ENCODE results near the gene TMEM151B.

TMEM151B gene

GRCh38 chr6:44232676-44233566 is 37.3 kb upstream of the TMEM151B start:
- DNase-seq (ENCODE audit: low spot score): no peak

GRCh38 chr6:44233567-44234100 is 36.6 kb upstream of the TMEM151B start:
- DNase-seq (ENCODE audit: low spot score): no peak

- DNase-seq (ENCODE audit: low spot score): no peak
Observed at GRCh38 chr6:44234101-44235025, 35.9 kb upstream of the TMEM151B start.

- no peak for DNase-seq (ENCODE audit: low spot score)
Observed at GRCh38 chr6:44235269-44235668, 35.0 kb upstream of the TMEM151B start.

GRCh38 chr6:44235891-44236516 is 34.2 kb upstream of the TMEM151B start:
- no peak for DNase-seq (ENCODE audit: low spot score)

GRCh38 chr6:44237021-44237812 is 33.0 kb upstream of the TMEM151B start:
- peak; percentile 98 for DNase-seq (ENCODE audit: low spot score)

GRCh38 chr6:44237813-44238433 is 32.3 kb upstream of the TMEM151B start:
- peak; percentile 69 for DNase-seq (ENCODE audit: low spot score)

- DNase-seq (ENCODE audit: low spot score): no peak
Observed at GRCh38 chr6:44238687-44239350, 31.4 kb upstream of the TMEM151B start.

GRCh38 chr6:44243345-44243744 is 26.9 kb upstream of the TMEM151B start:
- no peak for DNase-seq (ENCODE audit: low spot score)

- DNase-seq (ENCODE audit: low spot score): no peak
Observed at GRCh38 chr6:44245391-44245911, 24.8 kb upstream of the TMEM151B start.

GRCh38 chr6:44245912-44246662 is 24.2 kb upstream of the TMEM151B start:
- DNase-seq (ENCODE audit: low spot score): peak; percentile 82

GRCh38 chr6:44246663-44247337 is 23.4 kb upstream of the TMEM151B start, which contains the start of gene HSP90AB1:
HSP90AB1 (plus strand) TSS chr6:44247101; CDS start chr6:44248630, 1,529 bp downstream.
- peak; percentile 97 for DNase-seq (ENCODE audit: low spot score)

GRCh38 chr6:44247338-44248302 is 22.6 kb upstream of the TMEM151B start:
- peak; percentile 41 for DNase-seq (ENCODE audit: low spot score)

GRCh38 chr6:44248579-44248978 is 21.7 kb upstream of the TMEM151B start:
- no peak for DNase-seq (ENCODE audit: low spot score)

GRCh38 chr6:44249082-44249748 is 21.0 kb upstream of the TMEM151B start:
- DNase-seq (ENCODE audit: low spot score): no peak

GRCh38 chr6:44250067-44250717 is 20.1 kb upstream of the TMEM151B start:
- no peak for DNase-seq (ENCODE audit: low spot score)
